DOHH2 (cell line): ENCODE measurements around the gene FRS3.

Experiments
- H3F3A ChIP-seq: fragments of 200-600 bp; sonication (generic), shearing (Covaris generic); 2 replicates; pipeline ENCODE4 v1.6.0; 2016; ENCODE audit warnings: antibody characterized with exemption, mild to moderate bottlenecking; ENCODE audit not compliant: control insufficient read depth, insufficient read depth
- H3K27ac ChIP-seq: fragments of 200-600 bp; sonication (generic); 2 replicates; pipeline ENCODE4 v1.5.1; 2014; ENCODE audit warnings: low read depth, mild to moderate bottlenecking, low read length, moderate library complexity
- H3K27me3 ChIP-seq: fragments of 200-600 bp; sonication (generic); 2 replicates; pipeline ENCODE4 v1.6.1; 2014; ENCODE audit warnings: mild to moderate bottlenecking, low read length, mixed read lengths; ENCODE audit not compliant: control insufficient read depth
- H3K36me3 ChIP-seq: fragments of 200-600 bp; sonication (generic); 2 replicates; pipeline ENCODE4 v1.6.1; 2014; ENCODE audit warnings: mild to moderate bottlenecking, low read length, moderate library complexity, mixed read lengths; ENCODE audit not compliant: control insufficient read depth
- H3K4me1 ChIP-seq: fragments of 200-600 bp; sonication (generic); 2 replicates; pipeline ENCODE4 v1.6.1; 2014; ENCODE audit warnings: mild to moderate bottlenecking, low read length, mixed read lengths; ENCODE audit not compliant: control insufficient read depth
- H3K4me2 ChIP-seq: fragments of 200-600 bp; sonication (generic); 2 replicates; pipeline ENCODE4 v1.6.0; 2014; ENCODE audit warnings: mild to moderate bottlenecking, low read length, moderate library complexity
- H3K4me3 ChIP-seq: fragments of 200-600 bp; sonication (generic); 2 replicates; pipeline ENCODE4 v1.5.1; 2014; ENCODE audit warnings: mild to moderate bottlenecking, low read length, mixed read lengths
- H3K79me2 ChIP-seq: fragments of 200-600 bp; sonication (generic); 2 replicates; pipeline ENCODE4 v1.6.1; 2014; ENCODE audit warnings: mild to moderate bottlenecking, low read length, mixed read lengths; ENCODE audit not compliant: control insufficient read depth
- H3K9me2 ChIP-seq: fragments of 200-600 bp; sonication (generic); replicated peaks from 2 replicates; pipeline ENCODE4 v1.6.1; 2014; ENCODE audit warnings: mild to moderate bottlenecking, low read length, mixed read lengths; ENCODE audit not compliant: control insufficient read depth
- H3K9me3 ChIP-seq: fragments of 200-600 bp; sonication (generic); 2 replicates; pipeline ENCODE4 v1.6.1; 2014; ENCODE audit warnings: antibody characterized with exemption, low read length, mixed read lengths; ENCODE audit not compliant: control insufficient read depth, insufficient read depth
- H4K20me1 ChIP-seq: fragments of 200-600 bp; sonication (generic); 2 replicates; pipeline ENCODE4 v1.6.0; 2014; ENCODE audit warnings: low read depth, mild to moderate bottlenecking, antibody characterized with exemption, low read length, moderate library complexity; ENCODE audit not compliant: control insufficient read depth, insufficient read depth
- CTCF ChIP-seq: fragments of 200-600 bp; sonication (generic); IDR thresholded peaks from one replicate; pipeline ENCODE4 v1.5.1; 2014; ENCODE audit warnings: antibody characterized with exemption, mild to moderate bottlenecking, low read depth, low read length; ENCODE audit not compliant: poor library complexity, severe bottlenecking
- EZH2phosphoT487 ChIP-seq: fragments of 200-600 bp; sonication (generic); IDR thresholded peaks from 2 replicates; pipeline ENCODE4 v1.6.1; 2017; ENCODE audit warnings: borderline replicate concordance, mild to moderate bottlenecking, antibody characterized with exemption, low read length, moderate library complexity, mixed read lengths

The FRS3 gene

GRCh38 chr6:41818271-41819054, 38.8 kb upstream of the FRS3 start:
- Histone ChIP-seq H4K20me1 (no peaks in the 10 kb centered on the region), H3K27ac (no peak overlapping the region), H3F3A (peaks cover 3% of the 10 kb centered on the region), H3K27me3 (no peaks in the 10 kb centered on the region), H3K4me1 (peaks cover 15% of the 10 kb centered on the region), H3K79me2 (no peaks in the 10 kb centered on the region), H3K9me2 (no peaks in the 10 kb centered on the region), H3K4me3 (no peak overlapping the region), H3K4me2 (no peak overlapping the region), H3K36me3 (no peaks in the 10 kb centered on the region), H3K9me3 (no peaks in the 10 kb centered on the region)
- TF ChIP-seq CTCF (no peak), EZH2phosphoT487 (no peak)

- no peak for TF ChIP-seq CTCF
- no peak for TF ChIP-seq EZH2phosphoT487
- peaks cover 15% of the 10 kb centered on the region for H3K4me1 ChIP-seq
- H3F3A ChIP-seq, result peaks cover 3% of the 10 kb centered on the region
- no peak overlapping the region for H3K27ac ChIP-seq
- H4K20me1 ChIP-seq, result no peaks in the 10 kb centered on the region
- no peak overlapping the region for H3K4me2 ChIP-seq
- H3K36me3 ChIP-seq, result no peaks in the 10 kb centered on the region
- no peaks in the 10 kb centered on the region for H3K9me2 ChIP-seq
- H3K27me3 ChIP-seq, result no peaks in the 10 kb centered on the region
- H3K9me3 ChIP-seq, result no peaks in the 10 kb centered on the region
- H3K4me3 ChIP-seq, result no peak overlapping the region
- no peaks in the 10 kb centered on the region for H3K79me2 ChIP-seq
These were observed 35.9 kb upstream of the FRS3 start for GRCh38 chr6:41815587-41815986.

- TF ChIP-seq CTCF, result no peak
- no peak for TF ChIP-seq EZH2phosphoT487
- Histone ChIP-seq H3K36me3 (no peaks in the 10 kb centered on the region), H3K9me2 (no peaks in the 10 kb centered on the region), H3K27ac (no peak overlapping the region), H3K9me3 (no peaks in the 10 kb centered on the region), H3F3A (peaks cover 3% of the 10 kb centered on the region), H4K20me1 (no peaks in the 10 kb centered on the region), H3K4me2 (no peak overlapping the region), H3K4me3 (no peak overlapping the region), H3K27me3 (no peaks in the 10 kb centered on the region), H3K4me1 (peaks cover 15% of the 10 kb centered on the region), H3K79me2 (no peaks in the 10 kb centered on the region)
These were observed 34.9 kb upstream of the FRS3 start for GRCh38 chr6:41814629-41815028.
